AG10803 (cell line): ENCODE results near the gene DGKQ.
"Not testable (repeated sequence)": the region's sequence is repeated elsewhere in the genome, so short reads cannot be mapped to it uniquely, and the experiment has no call there.

Experiments used
- DNase-seq: peaks from one replicate; pipeline ENCODE4 v3.0.0; 2010; ENCODE audit warnings: low read depth
- H3K4me3 ChIP-seq: 2 replicates; pipeline ENCODE4 v1.5.1; 2011; ENCODE audit warnings: mild to moderate bottlenecking, low read length, control low read depth
- TF ChIP-seq, protein P1 (sequence below): conservative IDR thresholded peaks from 2 replicates; pipeline ENCODE4 v1.5.1; 2011; ENCODE audit warnings: mild to moderate bottlenecking, low read length, control low read depth, inconsistent platforms

The DGKQ gene

DNA sequence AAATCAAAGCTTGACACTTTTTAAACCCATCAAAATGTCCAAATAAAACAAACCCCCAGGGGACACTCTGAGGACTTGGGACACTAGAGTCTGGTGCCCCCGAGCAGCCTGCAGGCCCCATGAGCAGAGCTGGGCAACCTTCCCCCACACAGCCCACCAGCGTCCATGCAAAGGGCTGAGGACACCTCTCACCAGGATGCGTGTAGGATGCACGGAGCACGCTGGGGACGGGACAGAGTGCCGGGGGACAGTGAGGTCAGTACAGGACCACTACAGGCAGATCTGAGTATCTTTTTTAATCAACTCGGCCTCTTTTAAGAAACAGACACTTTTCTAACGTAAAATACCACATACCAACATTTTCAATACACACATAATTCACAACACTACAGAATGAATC lies 48.2 kb downstream of the DGKQ start:
- no peak overlapping the region for H3K4me3 ChIP-seq
- no peak for DNase-seq
- TF ChIP-seq, protein P1, sequence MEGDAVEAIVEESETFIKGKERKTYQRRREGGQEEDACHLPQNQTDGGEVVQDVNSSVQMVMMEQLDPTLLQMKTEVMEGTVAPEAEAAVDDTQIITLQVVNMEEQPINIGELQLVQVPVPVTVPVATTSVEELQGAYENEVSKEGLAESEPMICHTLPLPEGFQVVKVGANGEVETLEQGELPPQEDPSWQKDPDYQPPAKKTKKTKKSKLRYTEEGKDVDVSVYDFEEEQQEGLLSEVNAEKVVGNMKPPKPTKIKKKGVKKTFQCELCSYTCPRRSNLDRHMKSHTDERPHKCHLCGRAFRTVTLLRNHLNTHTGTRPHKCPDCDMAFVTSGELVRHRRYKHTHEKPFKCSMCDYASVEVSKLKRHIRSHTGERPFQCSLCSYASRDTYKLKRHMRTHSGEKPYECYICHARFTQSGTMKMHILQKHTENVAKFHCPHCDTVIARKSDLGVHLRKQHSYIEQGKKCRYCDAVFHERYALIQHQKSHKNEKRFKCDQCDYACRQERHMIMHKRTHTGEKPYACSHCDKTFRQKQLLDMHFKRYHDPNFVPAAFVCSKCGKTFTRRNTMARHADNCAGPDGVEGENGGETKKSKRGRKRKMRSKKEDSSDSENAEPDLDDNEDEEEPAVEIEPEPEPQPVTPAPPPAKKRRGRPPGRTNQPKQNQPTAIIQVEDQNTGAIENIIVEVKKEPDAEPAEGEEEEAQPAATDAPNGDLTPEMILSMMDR = no peak

DNA sequence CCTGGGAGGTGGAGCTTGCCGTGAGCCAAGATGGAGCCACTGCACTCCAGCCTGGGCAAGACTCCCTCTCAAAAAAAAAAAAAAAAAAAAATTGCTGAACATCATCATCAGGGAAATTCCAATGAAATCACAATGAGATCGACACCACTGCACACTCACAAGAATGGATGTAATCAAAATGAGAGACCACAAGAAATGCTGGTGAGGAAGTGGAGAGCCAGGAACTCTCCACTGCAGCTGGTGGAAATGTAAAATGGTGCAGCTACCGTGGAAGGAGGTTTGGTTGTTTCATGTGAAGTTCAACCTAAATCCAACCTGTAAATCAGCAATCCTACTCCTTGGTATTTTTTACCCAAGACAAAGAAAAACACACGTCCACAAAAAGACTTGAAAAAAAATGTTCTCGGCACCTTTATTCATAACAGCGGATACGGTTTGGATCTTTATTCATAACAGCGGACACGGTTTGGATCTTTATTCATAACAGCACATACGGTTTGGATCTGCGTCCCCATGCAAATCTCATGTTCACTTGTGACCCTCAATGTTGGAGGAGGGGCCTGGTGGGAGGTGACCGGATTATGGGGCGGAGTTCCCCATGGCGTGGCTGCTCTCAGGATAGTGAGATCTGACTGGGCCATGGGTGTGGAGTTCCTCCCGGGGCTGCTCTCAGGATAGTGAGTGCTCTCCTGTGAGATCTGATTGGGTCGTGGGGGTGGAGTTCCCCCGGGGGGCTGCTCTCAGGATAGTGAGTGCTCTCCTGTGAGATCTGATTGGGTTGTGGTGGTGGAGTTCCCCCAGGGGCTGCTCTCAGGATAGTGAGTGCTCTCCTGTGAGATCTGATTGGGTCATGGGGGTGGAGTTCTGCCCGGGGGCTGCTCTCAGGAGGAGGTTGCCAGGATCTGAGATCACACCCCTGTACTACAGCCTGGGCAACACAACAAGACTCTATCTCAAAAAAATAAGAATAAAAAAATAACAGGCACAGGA lies 49.0 kb downstream of the DGKQ start:
- TF ChIP-seq, protein P1 = no peak
- peak; percentile 58 for DNase-seq
- H3K4me3 ChIP-seq = no peak overlapping the region

GRCh38 chr4:921830-922331 lies 51.5 kb downstream of the DGKQ start:
- no peak for DNase-seq
- TF ChIP-seq, protein P1 = no peak

GRCh38 chr4:919004-919680 lies 54.2 kb downstream of the DGKQ start:
- not testable (repeated sequence) for DNase-seq, H3K4me3 ChIP-seq

More at GRCh38 chr4:921830-922331, 51.5 kb downstream of the DGKQ start:
- no peak overlapping the region for H3K4me3 ChIP-seq

DNA sequence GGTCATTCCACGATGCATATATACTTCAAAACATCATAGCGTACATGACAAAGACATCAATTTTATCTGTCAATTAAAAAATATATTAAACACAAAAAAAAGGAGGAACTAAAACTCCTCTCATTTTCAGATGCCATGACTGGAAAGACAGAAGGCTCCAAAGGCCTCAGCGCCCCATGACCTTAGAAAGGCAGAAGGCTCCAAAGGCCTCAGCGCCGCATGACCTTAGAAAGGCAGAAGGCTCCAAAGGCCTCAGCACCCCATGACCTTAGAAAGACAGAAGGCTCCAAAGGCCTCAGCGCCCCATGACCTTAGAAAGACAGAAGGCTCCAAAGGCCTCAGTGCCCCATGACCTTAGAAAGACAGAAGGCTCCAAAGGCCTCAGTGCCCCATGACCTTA lies 54.8 kb downstream of the DGKQ start:
- not testable (repeated sequence) for H3K4me3 ChIP-seq, DNase-seq

- TF ChIP-seq, protein P1 = no peak
- DNase-seq = no peak
Observed at GRCh38 chr4:917992-918391, 55.4 kb downstream of the DGKQ start.

GRCh38 chr4:917466-917865 lies 55.9 kb downstream of the DGKQ start:
- TF ChIP-seq, protein P1 = no peak
- DNase-seq = no peak

More at GRCh38 chr4:917992-918391, 55.4 kb downstream of the DGKQ start:
- H3K4me3 ChIP-seq = no peak overlapping the region

DNA sequence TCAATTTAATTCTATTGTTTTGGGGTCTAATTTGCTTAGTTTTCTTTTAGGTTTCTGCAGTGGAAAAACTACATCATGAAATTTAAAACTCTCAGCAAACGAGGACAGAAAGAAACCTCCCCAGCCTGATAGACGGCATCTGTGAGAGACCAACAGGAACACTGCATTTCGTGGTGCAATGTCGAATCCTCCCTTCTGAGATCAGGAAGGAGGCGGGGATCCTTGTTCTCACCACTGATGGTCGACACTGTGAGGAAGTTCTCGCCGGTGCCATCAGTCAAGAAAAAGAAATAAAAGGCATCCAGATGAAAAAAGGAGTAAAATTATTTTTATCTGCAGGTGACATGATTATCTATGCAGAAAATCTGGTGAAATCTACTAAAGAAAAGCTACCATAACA lies 57.8 kb downstream of the DGKQ start:
- no peak for DNase-seq
- H3K4me3 ChIP-seq = no peak overlapping the region
- TF ChIP-seq, protein P1 = no peak

More at GRCh38 chr4:917466-917865, 55.9 kb downstream of the DGKQ start:
- no peak overlapping the region for H3K4me3 ChIP-seq
